Parathyroid adenoma (tissue), 2 donors: ENCODE data around the gene FAM83C.

Experiments used
- H2AFZ ChIP-seq: fragments of 300-600 bp; sonication (generic); one replicate; pipeline ENCODE4 v1.7.0; 2017; ENCODE audit warnings: antibody characterized with exemption, mild to moderate bottlenecking
- H3K27ac ChIP-seq: fragments of 300-600 bp; sonication (generic); one replicate; pipeline ENCODE4 v1.7.0; 2017
- H3K27me3 ChIP-seq: fragments of 300-600 bp; sonication (generic); one replicate; pipeline ENCODE4 v1.7.0; 2017; ENCODE audit warnings: low read length; ENCODE audit not compliant: control insufficient read depth, insufficient read depth
- H3K36me3 ChIP-seq: fragments of 300-600 bp; sonication (generic); one replicate; pipeline ENCODE4 v1.7.0; 2017; ENCODE audit warnings: low read length; ENCODE audit not compliant: control insufficient read depth, insufficient read depth
- H3K4me1 ChIP-seq: fragments of 300-600 bp; sonication (generic); one replicate; pipeline ENCODE4 v1.7.0; 2017; ENCODE audit warnings: control low read depth
- H3K4me2 ChIP-seq: fragments of 300-600 bp; sonication (generic); one replicate; pipeline ENCODE4 v1.7.0; 2017; ENCODE audit warnings: low read length
- H3K4me3 ChIP-seq: fragments of 300-600 bp; sonication (generic); one replicate; pipeline ENCODE4 v1.7.0; 2017; ENCODE audit warnings: low read depth, low read length
- H3K79me2 ChIP-seq: fragments of 300-600 bp; sonication (generic); one replicate; pipeline ENCODE4 v1.7.0; 2017; ENCODE audit warnings: control low read depth
- H3K9ac ChIP-seq: fragments of 300-600 bp; sonication (generic); one replicate; pipeline ENCODE4 v1.7.0; 2017; ENCODE audit warnings: mild to moderate bottlenecking
- H3K9me3 ChIP-seq: fragments of 300-600 bp; sonication (generic); one replicate; pipeline ENCODE4 v1.7.0; 2017; ENCODE audit warnings: low read length; ENCODE audit not compliant: control insufficient read depth
- TF ChIP-seq, protein P1 (sequence below): fragments of 300-600 bp; sonication (generic); IDR thresholded peaks from one replicate; pipeline ENCODE4 v1.7.0; 2017; ENCODE audit warnings: antibody characterized with exemption, mild to moderate bottlenecking
- donor health status: primary hyperparathyroidism.

FAM83C gene

DNA sequence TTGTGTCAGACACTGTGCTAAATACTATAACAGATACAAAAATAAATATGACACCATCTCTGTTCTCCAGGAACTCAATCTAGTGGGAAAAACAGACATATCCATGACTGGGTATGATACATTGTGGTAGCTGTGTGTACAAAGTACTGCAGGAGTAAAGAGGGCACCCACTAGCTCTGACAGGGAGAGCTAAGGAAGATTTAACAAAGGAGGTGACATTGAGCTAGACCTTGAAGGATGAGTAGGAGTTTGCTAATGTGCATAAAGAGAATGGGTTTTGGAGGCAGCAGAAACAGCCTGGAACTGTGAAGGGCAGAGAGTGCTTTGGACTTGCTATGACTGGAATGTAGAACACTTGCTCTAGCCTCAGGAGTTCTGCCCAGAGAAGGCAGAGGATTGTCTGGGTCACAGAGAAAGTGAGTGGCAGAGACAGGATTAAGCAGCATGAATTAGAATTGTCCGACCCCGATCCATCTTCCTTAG is 51.4 kb downstream of the FAM83C start:
- Histone ChIP-seq H3K4me1 (no peaks in the 10 kb centered on the region), H3K9me3 (no peaks in the 10 kb centered on the region), H3K36me3 (no peaks in the 10 kb centered on the region), H3K79me2 (peaks cover 13% of the 10 kb centered on the region), H3K27me3 (no peaks in the 10 kb centered on the region), H3K9ac (no peak overlapping the region), H3K4me3 (no peak overlapping the region), H2AFZ (no peak overlapping the region), H3K4me2 (no peak overlapping the region), H3K27ac (no peak overlapping the region)
- TF ChIP-seq, protein P1, sequence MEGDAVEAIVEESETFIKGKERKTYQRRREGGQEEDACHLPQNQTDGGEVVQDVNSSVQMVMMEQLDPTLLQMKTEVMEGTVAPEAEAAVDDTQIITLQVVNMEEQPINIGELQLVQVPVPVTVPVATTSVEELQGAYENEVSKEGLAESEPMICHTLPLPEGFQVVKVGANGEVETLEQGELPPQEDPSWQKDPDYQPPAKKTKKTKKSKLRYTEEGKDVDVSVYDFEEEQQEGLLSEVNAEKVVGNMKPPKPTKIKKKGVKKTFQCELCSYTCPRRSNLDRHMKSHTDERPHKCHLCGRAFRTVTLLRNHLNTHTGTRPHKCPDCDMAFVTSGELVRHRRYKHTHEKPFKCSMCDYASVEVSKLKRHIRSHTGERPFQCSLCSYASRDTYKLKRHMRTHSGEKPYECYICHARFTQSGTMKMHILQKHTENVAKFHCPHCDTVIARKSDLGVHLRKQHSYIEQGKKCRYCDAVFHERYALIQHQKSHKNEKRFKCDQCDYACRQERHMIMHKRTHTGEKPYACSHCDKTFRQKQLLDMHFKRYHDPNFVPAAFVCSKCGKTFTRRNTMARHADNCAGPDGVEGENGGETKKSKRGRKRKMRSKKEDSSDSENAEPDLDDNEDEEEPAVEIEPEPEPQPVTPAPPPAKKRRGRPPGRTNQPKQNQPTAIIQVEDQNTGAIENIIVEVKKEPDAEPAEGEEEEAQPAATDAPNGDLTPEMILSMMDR: no peak

DNA sequence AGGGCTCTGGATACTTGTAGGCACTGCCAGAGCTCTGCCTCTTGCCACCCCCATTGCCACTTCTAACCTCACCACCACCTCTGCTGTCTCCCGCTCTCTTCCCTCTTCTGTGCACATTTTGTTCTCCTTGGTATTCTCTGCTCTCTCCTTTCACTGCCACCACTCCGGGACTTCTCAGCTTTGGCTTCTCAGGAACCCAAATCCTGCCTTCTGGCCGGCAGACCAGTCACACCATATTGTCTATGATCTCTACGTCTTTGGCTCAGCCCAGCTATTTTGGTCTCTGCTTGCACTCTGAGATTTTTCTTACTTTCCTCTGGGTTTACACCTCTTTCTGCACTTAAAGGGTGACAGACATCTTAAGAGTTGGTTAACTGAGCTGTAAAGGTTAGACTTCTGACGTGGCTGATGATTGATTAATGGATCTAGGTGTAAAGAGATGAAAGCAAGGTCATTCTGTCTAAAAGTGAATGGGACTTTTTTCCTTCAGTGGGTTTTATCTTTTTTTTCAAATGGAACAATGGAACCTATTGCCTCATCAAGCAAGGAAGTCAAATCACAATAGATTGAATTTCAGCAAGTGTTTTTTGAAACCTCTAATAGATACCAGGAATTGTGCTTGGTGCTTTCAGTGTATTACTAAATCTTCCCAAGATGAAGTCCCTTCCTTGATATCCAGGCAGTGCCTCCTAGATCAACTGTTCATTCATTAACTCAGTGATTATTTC is 52.0 kb downstream of the FAM83C start:
- H3K9me3 ChIP-seq: no peaks in the 10 kb centered on the region
- no peaks in the 10 kb centered on the region for H3K4me1 ChIP-seq
- no peak overlapping the region for H3K27ac ChIP-seq
- H3K4me2 ChIP-seq: no peak overlapping the region
- H2AFZ ChIP-seq: no peak overlapping the region
- peaks cover 14% of the 10 kb centered on the region for H3K79me2 ChIP-seq
- H3K27me3 ChIP-seq: no peaks in the 10 kb centered on the region
- no peak overlapping the region for H3K9ac ChIP-seq
- H3K36me3 ChIP-seq: no peaks in the 10 kb centered on the region
- H3K4me3 ChIP-seq: no peak overlapping the region
- TF ChIP-seq, protein P1: no peak

- Histone ChIP-seq H3K79me2 (peaks cover 19% of the 10 kb centered on the region), H2AFZ (no peak overlapping the region), H3K4me3 (no peak overlapping the region), H3K4me1 (no peaks in the 10 kb centered on the region), H3K27me3 (no peaks in the 10 kb centered on the region), H3K27ac (no peak overlapping the region), H3K9me3 (no peaks in the 10 kb centered on the region), H3K9ac (no peak overlapping the region), H3K36me3 (no peaks in the 10 kb centered on the region), H3K4me2 (no peak overlapping the region)
- TF ChIP-seq, protein P1: no peak
Measured at GRCh38 chr20:35238735-35239134, 53.5 kb downstream of the FAM83C start.

GRCh38 chr20:35238170-35238569 is 54.1 kb downstream of the FAM83C start:
- Histone ChIP-seq H3K79me2 (peaks cover 19% of the 10 kb centered on the region), H3K4me3 (no peak overlapping the region), H3K9ac (no peak overlapping the region), H3K4me1 (no peaks in the 10 kb centered on the region), H3K9me3 (no peaks in the 10 kb centered on the region), H2AFZ (no peak overlapping the region), H3K4me2 (no peak overlapping the region), H3K27ac (no peak overlapping the region), H3K27me3 (no peaks in the 10 kb centered on the region), H3K36me3 (no peaks in the 10 kb centered on the region)
- TF ChIP-seq, protein P1: no peak

GRCh38 chr20:35237486-35237885 is 54.7 kb downstream of the FAM83C start:
- no peak overlapping the region for H3K27ac ChIP-seq
- H2AFZ ChIP-seq: no peak overlapping the region
- TF ChIP-seq, protein P1: no peak
- no peaks in the 10 kb centered on the region for H3K36me3 ChIP-seq
- no peak overlapping the region for H3K9ac ChIP-seq
- peaks cover 19% of the 10 kb centered on the region for H3K79me2 ChIP-seq
- no peaks in the 10 kb centered on the region for H3K27me3 ChIP-seq
- H3K9me3 ChIP-seq: no peaks in the 10 kb centered on the region
- no peaks in the 10 kb centered on the region for H3K4me1 ChIP-seq
- no peak overlapping the region for H3K4me3 ChIP-seq
- no peak overlapping the region for H3K4me2 ChIP-seq
